Suprapubic skin (tissue), 4 donors: ENCODE measurements around the gene TANGO6. TPM values are rescaled to one million over a fixed set of nuclear protein-coding genes. Genes with fewer than 3 reads are reported as not detected.

ENCODE experiments used
- DNase-seq, 2 donors: peaks; one replicate each; pipeline ENCODE4 v3.0.0-alpha.2; 2019; ENCODE audit warnings: low spot score in 2 of 2
- H3K27ac ChIP-seq: fragments of 200-600 bp; sonication (generic); one replicate; pipeline ENCODE4 v1.5.1; 2019
- H3K27me3 ChIP-seq: fragments of 200-600 bp; sonication (generic); one replicate; pipeline ENCODE4 v1.5.1; 2019
- H3K36me3 ChIP-seq: fragments of 200-600 bp; sonication (generic); one replicate; pipeline ENCODE4 v1.5.1; 2019
- H3K4me1 ChIP-seq: fragments of 200-600 bp; sonication (generic); one replicate; pipeline ENCODE4 v1.5.1; 2019
- H3K4me3 ChIP-seq: fragments of 200-600 bp; sonication (generic); one replicate; pipeline ENCODE4 v1.5.1; 2019; ENCODE audit warnings: mild to moderate bottlenecking
- H3K9me3 ChIP-seq: fragments of 200-600 bp; sonication (generic); one replicate; pipeline ENCODE4 v1.5.1; 2019
- CTCF ChIP-seq, 2 donors: fragments of 200-600 bp in 1 of 2; fragments of 450-650 bp in 1 of 2; sonication (generic) in 1 of 2; IDR thresholded peaks; one replicate each; pipeline ENCODE4 v1.5.1; 2016 to 2019; ENCODE audit warnings: antibody characterized with exemption in 2 of 2, mild to moderate bottlenecking in 1 of 2, moderate library complexity in 1 of 2
- EP300 ChIP-seq: sonication (generic); formaldehyde crosslinking; IDR thresholded peaks from one replicate; pipeline ENCODE4 v1.6.1; 2017; ENCODE audit warnings: antibody characterized with exemption
- POLR2A ChIP-seq, 2 donors: fragments of 450-650 bp; IDR thresholded peaks; one replicate each; pipeline ENCODE4 v1.6.1; 2017; ENCODE audit warnings: antibody characterized with exemption in 2 of 2, mild to moderate bottlenecking in 2 of 2, moderate library complexity in 2 of 2
- POLR2AphosphoS5 ChIP-seq, 3 donors: sonication (generic); formaldehyde crosslinking; IDR thresholded peaks; one replicate each; pipeline ENCODE4 v1.6.1; 2017; ENCODE audit warnings: antibody characterized with exemption in 3 of 3
- WGBS: methylation state at CpG from one replicate; pipeline ENCODE4 v1.1.5; 2018; 5-methylcytosine and 5-hydroxymethylcytosine counted together
- total RNA-seq, 4 donors: library from RNA; depleted of rRNA; stranded (reverse); fragments of >200 nt; gene quantifications; one replicate each; pipeline ENCODE4 v1.1.0, GENCODE V29; 2016

Gene TANGO6
- total RNA-seq, 4 donors from 2014 or later, result 10.6 to 14.0 (median 12.0) TPM

- H3K36me3 ChIP-seq, result peaks cover 19% of the 10 kb centered on the region
- H3K4me3 ChIP-seq, result no peak overlapping the region
- peak in 1 of 2 donors; percentile 11 for DNase-seq
- no peaks in the 10 kb centered on the region for H3K9me3 ChIP-seq
- TF ChIP-seq EP300, result no peak
- TF ChIP-seq CTCF (IDR thresholded peaks at IDR 0.05), result no peak
- no peak for TF ChIP-seq POLR2AphosphoS5 (IDR thresholded peaks at IDR 0.05)
- no peak for TF ChIP-seq POLR2A (IDR thresholded peaks at IDR 0.05)
- no peak overlapping the region for H3K27ac ChIP-seq
- H3K27me3 ChIP-seq, result no peaks in the 10 kb centered on the region
- WGBS, result 87% methylated on average over 2 of the region's 2 CpGs
- H3K4me1 ChIP-seq, result peaks cover under 1% of the 10 kb centered on the region
These were observed 78.3 kb downstream of the TANGO6 start for GRCh38 chr16:68921637-68922036.

DNA sequence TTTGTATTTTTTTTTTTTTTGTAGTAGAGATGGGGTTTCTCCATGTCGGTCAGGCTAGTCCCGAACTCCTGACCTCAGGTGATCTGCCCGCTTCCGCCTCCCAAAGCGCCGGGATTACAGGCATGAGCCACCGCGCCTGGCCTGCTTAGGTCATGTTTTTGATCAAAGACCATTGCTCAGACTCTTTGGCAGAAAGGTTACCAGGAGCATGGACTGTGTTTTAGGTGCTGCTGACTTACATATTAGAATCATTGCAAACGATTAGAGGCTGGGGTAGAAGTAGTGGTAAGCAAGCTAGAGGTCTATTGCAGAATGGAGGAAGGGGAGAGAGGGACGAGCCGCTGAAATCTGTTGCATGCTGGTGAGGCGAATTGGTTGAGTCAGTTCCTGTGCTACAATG is 79.8 kb downstream of the TANGO6 start:
- H3K4me3 ChIP-seq, result no peak overlapping the region
- 97% methylated on average over 12 of the region's 12 CpGs for WGBS
- H3K4me1 ChIP-seq, result no peaks in the 10 kb centered on the region
- no peaks in the 10 kb centered on the region for H3K27me3 ChIP-seq
- TF ChIP-seq EP300, result no peak
- no peak for TF ChIP-seq POLR2A (IDR thresholded peaks at IDR 0.05)
- no peak for TF ChIP-seq CTCF (IDR thresholded peaks at IDR 0.05)
- TF ChIP-seq POLR2AphosphoS5 (IDR thresholded peaks at IDR 0.05), result no peak
- H3K27ac ChIP-seq, result no peak overlapping the region
- no peaks in the 10 kb centered on the region for H3K9me3 ChIP-seq
- H3K36me3 ChIP-seq, result peaks cover 23% of the 10 kb centered on the region
- peak in 1 of 2 donors; percentile 45 for DNase-seq

GRCh38 chr16:68927018-68927417 is 83.7 kb downstream of the TANGO6 start:
- 77% methylated on average over 3 of the region's 3 CpGs for WGBS
- Histone ChIP-seq H3K9me3 (no peaks in the 10 kb centered on the region), H3K27ac (no peak overlapping the region), H3K4me1 (no peaks in the 10 kb centered on the region), H3K4me3 (no peak overlapping the region), H3K27me3 (no peaks in the 10 kb centered on the region), H3K36me3 (peaks cover 21% of the 10 kb centered on the region)
- DNase-seq, result no peak
- TF ChIP-seq POLR2AphosphoS5 (IDR thresholded peaks at IDR 0.05) (no peak), POLR2A (IDR thresholded peaks at IDR 0.05) (no peak), CTCF (IDR thresholded peaks at IDR 0.05) (no peak), EP300 (no peak)

GRCh38 chr16:68931196-68931595 is 87.9 kb downstream of the TANGO6 start:
- peaks cover 5% of the 10 kb centered on the region for H3K4me1 ChIP-seq
- TF ChIP-seq CTCF (IDR thresholded peaks at IDR 0.05), result no peak
- no peak for TF ChIP-seq EP300
- TF ChIP-seq POLR2A (IDR thresholded peaks at IDR 0.05), result no peak
- no peaks in the 10 kb centered on the region for H3K9me3 ChIP-seq
- H3K27ac ChIP-seq, result no peak overlapping the region
- 93% methylated on average over 3 of the region's 3 CpGs for WGBS
- H3K4me3 ChIP-seq, result no peak overlapping the region
- no peak for DNase-seq
- H3K36me3 ChIP-seq, result peaks cover 30% of the 10 kb centered on the region
- no peaks in the 10 kb centered on the region for H3K27me3 ChIP-seq

DNA sequence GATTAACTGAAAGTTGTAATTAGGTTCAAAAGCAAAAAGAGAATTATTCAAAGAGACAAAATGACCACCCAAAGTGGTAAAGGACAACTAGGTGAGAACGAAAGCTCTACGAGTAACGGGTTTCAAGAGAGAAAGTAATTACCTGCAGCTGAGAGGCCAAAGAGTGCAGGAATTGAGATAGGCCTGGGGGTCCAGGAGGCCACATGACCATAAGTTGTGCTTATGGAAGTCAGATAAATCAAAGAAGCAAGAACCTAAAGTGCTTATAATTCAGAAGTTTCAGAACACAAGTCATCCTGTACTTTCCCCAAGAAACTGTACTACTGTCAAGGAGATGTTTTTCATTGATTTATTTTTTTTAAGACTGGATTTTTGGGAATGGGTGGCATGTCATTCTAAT is 91.1 kb downstream of the TANGO6 start:
- no peaks in the 10 kb centered on the region for H3K27me3 ChIP-seq
- DNase-seq, result no peak
- peaks cover 15% of the 10 kb centered on the region for H3K36me3 ChIP-seq
- no peak overlapping the region for H3K27ac ChIP-seq
- TF ChIP-seq POLR2A (IDR thresholded peaks at IDR 0.05) (no peak), EP300 (no peak), POLR2AphosphoS5 (IDR thresholded peaks at IDR 0.05) (no peak), CTCF (IDR thresholded peaks at IDR 0.05) (no peak)
- no peaks in the 10 kb centered on the region for H3K9me3 ChIP-seq
- H3K4me3 ChIP-seq, result no peak overlapping the region
- peaks cover 10% of the 10 kb centered on the region for H3K4me1 ChIP-seq
- 96% methylated on average over 3 of the region's 3 CpGs for WGBS
